Measurements from ENCODE around the gene PCDHGB4. TPM values are rescaled to one million over a fixed set of nuclear protein-coding genes. Genes with fewer than 3 reads are reported as not detected.

The PCDHGB4 gene
- total RNA-seq, 2 donors from 2014 or later = 0.29 to 0.39 TPM

DNA sequence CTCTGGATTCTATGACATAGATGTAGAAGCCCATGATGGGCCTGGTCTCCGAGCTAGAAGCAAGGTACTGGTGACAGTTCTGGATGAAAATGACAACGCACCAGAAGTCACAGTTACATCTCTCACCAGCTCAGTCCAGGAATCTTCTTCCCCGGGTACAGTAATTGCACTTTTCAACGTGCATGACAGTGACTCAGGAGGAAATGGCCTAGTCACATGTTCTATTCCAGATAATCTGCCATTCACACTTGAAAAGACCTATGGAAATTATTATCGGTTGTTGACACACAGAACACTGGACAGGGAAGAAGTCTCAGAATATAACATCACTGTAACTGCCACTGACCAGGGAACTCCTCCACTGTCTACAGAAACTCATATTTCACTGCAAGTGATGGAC is 31.4 kb upstream of the PCDHGB4 start:
- H3K36me3 Mint-ChIP-seq = peaks cover 31% of the 10 kb centered on the region
- peaks cover 12% of the 10 kb centered on the region for H3K9me3 Mint-ChIP-seq
- H3K4me1 Mint-ChIP-seq (ENCODE audit: low read depth in 2 of 2) = peaks cover 3 to 5% of the 10 kb centered on the region in 2 donors
- peaks cover 41 to 66% of the 10 kb centered on the region in 2 donors for H3K27me3 Mint-ChIP-seq
- DNase-seq (ENCODE audit: low spot score) = no peak
- H3K27ac Mint-ChIP-seq = no peak overlapping the region
- no peak overlapping the region for H3K4me3 Mint-ChIP-seq
- no peak for ATAC-seq

- peak in 1 of 2 donors; percentile 38 for ATAC-seq
- DNase-seq (ENCODE audit: low spot score) = no peak
- Mint-ChIP-seq H3K27ac (no peak overlapping the region), H3K36me3 (peaks cover 33% of the 10 kb centered on the region), H3K4me3 (no peak overlapping the region), H3K27me3 (peaks cover 44 to 72% of the 10 kb centered on the region in 2 donors), H3K9me3 (peaks cover 12% of the 10 kb centered on the region), H3K4me1 (ENCODE audit: low read depth in 2 of 2) (peaks cover 3 to 5% of the 10 kb centered on the region in 2 donors)
These were observed 30.5 kb upstream of the PCDHGB4 start for GRCh38 chr5:141356950-141357349.

DNA sequence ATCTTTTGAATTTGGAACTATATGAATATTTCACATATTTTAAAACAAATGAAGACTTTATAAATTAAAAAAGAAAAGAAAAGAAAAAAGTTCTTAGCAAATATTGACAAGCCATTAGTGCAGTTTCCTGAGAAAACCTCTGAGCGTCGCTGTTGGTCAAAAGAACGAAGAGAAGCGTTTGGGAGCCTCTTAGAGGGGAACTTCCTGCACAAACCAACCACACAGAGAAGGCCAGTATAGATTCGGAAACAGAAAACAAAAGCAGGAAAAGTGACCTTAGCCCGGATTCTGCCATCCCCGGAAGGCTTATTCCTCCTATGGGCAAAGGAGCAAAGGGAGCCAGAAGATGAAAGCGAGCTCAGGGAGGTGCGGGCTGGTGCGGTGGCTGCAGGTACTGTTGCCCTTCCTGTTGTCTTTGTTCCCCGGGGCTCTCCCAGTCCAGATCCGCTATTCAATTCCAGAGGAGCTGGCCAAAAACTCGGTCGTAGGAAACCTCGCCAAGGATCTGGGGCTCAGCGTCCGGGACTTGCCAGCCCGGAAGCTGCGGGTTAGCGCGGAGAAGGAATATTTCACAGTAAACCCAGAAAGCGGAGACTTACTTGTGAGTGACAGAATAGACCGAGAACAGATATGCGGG is 27.6 kb upstream of the PCDHGB4 start, which contains the start of gene PCDHGB2:
TSS of gene PCDHGB2 (plus strand) at position 205 of the 637 bp plus-strand sequence. CDS start at position 347, 142 bp downstream.
- ATAC-seq (peak in 1 of 2 donors; percentile 41), DNase-seq (ENCODE audit: low spot score) (no peak)
- H3K4me3 Mint-ChIP-seq = peak within 1 kb of the TSS; percentile 74
- peaks cover 3 to 5% of the 10 kb centered on the region in 2 donors for H3K4me1 Mint-ChIP-seq (ENCODE audit: low read depth in 2 of 2)
- peaks cover 15% of the 10 kb centered on the region for H3K9me3 Mint-ChIP-seq
- no peak within 1 kb of the TSS for H3K27ac Mint-ChIP-seq
- H3K36me3 Mint-ChIP-seq = peaks cover 34% of the 10 kb centered on the region
- peaks cover 54 to 72% of the 10 kb centered on the region in 2 donors for H3K27me3 Mint-ChIP-seq

DNA sequence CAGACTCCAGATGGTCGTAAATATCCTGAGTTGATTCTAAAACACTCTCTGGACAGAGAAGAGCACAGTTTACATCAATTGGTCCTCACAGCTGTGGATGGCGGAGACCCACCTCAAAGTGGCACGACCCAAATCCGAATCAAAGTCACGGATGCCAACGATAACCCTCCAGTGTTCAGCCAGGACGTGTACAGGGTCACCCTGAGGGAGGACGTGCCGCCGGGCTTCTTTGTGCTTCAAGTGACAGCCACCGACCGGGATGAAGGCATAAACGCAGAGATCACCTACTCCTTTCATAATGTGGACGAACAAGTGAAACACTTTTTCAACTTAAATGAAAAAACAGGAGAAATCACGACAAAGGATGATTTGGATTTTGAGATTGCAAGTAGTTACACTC is 26.8 kb upstream of the PCDHGB4 start:
- H3K27me3 Mint-ChIP-seq = peaks cover 55 to 76% of the 10 kb centered on the region in 2 donors

DNA sequence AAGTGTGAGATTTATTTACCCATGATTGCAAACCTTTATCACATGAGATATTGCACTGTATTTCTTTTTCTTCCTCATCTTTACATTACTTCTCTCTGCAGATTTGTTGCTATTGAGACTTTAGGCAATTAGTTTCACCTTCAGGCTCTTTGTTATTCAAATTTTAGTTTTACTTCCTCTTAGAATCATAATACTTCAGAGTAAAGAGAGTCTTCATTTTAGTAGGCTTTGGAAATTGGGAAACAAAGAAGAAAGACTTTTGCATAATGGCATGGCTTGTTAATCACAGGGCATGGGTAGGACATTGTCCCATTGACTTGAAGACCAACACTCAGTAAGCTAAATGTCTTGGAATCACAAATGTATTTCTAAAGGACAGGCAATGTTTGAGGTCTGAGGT is 24.8 kb upstream of the PCDHGB4 start:
- Mint-ChIP-seq H3K36me3 (peaks cover 38% of the 10 kb centered on the region), H3K27ac (no peak overlapping the region)
- ATAC-seq = no peak

More for the DNA sequence above, 26.8 kb upstream of the PCDHGB4 start:
- Mint-ChIP-seq H3K27ac (no peak overlapping the region), H3K4me1 (ENCODE audit: low read depth in 2 of 2) (peaks cover 3 to 5% of the 10 kb centered on the region in 2 donors), H3K36me3 (peaks cover 41% of the 10 kb centered on the region), H3K4me3 (no peak overlapping the region), H3K9me3 (peaks cover 15% of the 10 kb centered on the region)
- DNase-seq (ENCODE audit: low spot score) (no peak), ATAC-seq (no peak)

DNA sequence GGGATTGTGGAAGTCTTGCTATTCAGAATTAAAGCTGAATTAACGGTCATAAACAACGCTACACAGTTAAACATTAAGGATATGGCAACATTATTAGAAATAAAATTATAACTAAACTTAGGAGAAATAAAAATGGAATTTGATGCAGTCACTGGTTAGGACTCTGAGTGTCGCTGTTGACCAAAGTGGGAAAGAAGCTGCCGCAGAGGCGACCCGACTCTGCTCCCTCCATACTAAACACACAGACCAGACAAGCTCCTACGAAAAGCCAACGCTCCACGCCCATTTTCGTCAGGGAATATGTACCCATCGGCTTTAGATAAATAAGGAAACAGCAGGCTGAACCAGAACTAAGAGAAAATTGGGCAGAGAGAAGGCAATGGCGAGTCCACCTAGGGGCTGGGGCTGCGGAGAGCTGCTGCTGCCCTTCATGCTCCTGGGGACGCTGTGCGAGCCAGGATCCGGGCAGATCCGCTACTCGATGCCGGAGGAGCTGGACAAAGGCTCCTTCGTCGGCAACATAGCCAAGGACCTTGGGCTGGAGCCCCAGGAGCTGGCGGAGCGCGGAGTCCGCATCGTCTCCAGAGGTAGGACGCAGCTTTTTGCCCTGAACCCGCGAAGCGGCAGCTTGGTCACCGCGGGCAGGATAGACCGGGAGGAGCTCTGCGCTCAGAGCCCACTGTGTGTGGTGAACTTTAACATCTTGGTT is 23.4 kb upstream of the PCDHGB4 start, which contains the start of gene PCDHGA5:
TSS of gene PCDHGA5 (plus strand) at position 211 of the 709 bp plus-strand sequence. CDS start at position 380, 169 bp downstream.
- peak within 1 kb of the TSS in 1 of 2 donors; percentile 47 for H3K27ac Mint-ChIP-seq
- no peak for DNase-seq (ENCODE audit: low spot score)
- no peak for ATAC-seq
- H3K27me3 Mint-ChIP-seq = peaks cover 55 to 75% of the 10 kb centered on the region in 2 donors
- peaks cover 34% of the 10 kb centered on the region for H3K36me3 Mint-ChIP-seq
- H3K4me3 Mint-ChIP-seq = no peak within 1 kb of the TSS
- H3K4me1 Mint-ChIP-seq (ENCODE audit: low read depth in 2 of 2) = peaks cover 3 to 5% of the 10 kb centered on the region in 2 donors
- H3K9me3 Mint-ChIP-seq = peaks cover 10% of the 10 kb centered on the region

More for the DNA sequence above, 24.8 kb upstream of the PCDHGB4 start:
- Mint-ChIP-seq H3K27me3 (peaks cover 53 to 74% of the 10 kb centered on the region in 2 donors), H3K9me3 (peaks cover 15% of the 10 kb centered on the region), H3K4me1 (ENCODE audit: low read depth in 2 of 2) (peaks cover 3 to 5% of the 10 kb centered on the region in 2 donors), H3K4me3 (no peak overlapping the region)
- DNase-seq (ENCODE audit: low spot score) = no peak

DNA sequence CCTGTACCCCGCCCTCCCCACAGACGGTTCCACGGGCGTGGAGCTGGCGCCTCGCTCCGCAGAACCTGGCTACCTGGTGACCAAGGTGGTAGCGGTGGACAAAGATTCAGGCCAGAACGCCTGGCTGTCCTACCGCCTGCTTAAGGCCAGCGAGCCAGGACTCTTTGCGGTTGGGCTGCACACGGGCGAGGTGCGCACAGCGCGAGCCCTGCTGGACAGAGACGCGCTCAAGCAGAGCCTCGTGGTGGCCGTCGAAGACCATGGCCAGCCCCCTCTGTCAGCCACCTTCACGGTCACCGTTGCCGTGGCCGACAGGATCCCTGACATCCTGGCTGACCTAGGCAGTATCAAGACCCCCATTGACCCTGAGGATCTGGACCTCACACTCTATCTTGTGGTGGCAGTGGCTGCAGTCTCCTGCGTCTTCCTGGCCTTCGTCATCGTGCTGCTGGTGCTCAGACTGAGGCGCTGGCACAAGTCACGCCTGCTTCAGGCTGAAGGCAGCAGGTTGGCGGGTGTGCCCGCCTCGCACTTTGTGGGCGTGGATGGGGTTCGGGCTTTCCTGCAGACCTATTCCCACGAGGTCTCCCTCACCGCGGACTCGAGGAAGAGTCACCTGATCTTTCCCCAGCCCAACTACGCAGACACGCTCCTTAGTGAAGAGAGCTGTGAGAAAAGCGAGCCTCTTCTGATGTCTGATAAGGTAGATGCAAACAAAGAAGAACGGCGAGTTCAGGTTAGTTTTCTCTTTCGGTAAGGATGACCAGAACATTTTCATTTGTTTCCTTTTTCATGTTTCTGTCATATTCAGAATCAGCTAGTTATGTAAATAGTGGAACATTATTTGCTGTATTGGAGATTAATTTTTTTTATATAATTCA is 21.2 kb upstream of the PCDHGB4 start:
- H3K9me3 Mint-ChIP-seq = peaks cover 6% of the 10 kb centered on the region
- H3K27ac Mint-ChIP-seq = no peak overlapping the region
- peaks cover 57 to 78% of the 10 kb centered on the region in 2 donors for H3K27me3 Mint-ChIP-seq
- peaks cover 3 to 4% of the 10 kb centered on the region in 2 donors for H3K4me1 Mint-ChIP-seq (ENCODE audit: low read depth in 2 of 2)
- no peak for ATAC-seq
- peaks cover 24% of the 10 kb centered on the region for H3K36me3 Mint-ChIP-seq
- DNase-seq (ENCODE audit: low spot score) = no peak
- H3K4me3 Mint-ChIP-seq = no peak overlapping the region

DNA sequence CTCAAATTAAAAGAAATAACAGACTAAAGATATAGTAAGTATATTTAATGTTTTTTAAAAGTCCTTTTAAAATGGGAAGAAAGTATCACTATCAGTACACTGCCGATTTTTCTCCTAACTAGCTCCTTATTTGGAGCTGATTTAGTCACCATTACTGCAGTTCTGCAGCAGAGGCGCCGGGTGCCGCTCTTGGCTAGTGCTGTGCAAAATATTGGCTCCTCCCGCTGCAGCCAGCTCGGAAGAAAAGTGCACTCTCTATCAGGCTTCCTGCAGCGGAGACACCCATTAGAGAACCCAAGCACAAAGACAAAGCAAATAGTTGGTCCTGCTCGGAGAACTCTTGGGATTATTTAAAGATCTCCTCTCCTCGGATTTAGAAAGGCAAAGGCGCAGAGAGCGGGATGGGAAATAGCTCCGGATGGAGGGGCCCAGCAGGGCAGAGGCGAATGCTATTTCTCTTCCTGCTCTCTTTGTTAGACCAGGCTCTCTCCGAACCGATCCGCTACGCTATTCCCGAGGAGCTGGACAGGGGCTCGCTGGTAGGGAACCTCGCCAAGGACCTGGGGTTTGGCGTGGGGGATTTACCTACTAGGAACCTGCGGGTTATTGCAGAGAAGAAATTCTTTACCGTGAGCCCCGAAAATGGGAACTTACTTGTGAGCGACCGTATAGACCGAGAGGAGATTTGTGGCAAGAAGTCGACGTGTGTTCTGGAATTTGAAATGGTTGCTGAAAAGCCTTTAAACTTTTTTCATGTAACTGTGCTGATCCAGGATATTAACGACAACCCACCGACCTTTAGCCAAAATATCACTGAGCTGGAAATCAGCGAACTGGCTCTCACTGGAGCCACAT is 17.3 kb upstream of the PCDHGB4 start, which contains the start of gene PCDHGB3:
TSS of gene PCDHGB3 (plus strand) at position 249 of the 855 bp plus-strand sequence. CDS start at position 402, 153 bp downstream.
- peak within 1 kb of the TSS; percentile 80 for H3K4me3 Mint-ChIP-seq
- DNase-seq (ENCODE audit: low spot score) (no peak), ATAC-seq (peak in 1 of 2 donors; percentile 44)
- peaks cover 47 to 63% of the 10 kb centered on the region in 2 donors for H3K27me3 Mint-ChIP-seq
- no peak within 1 kb of the TSS for H3K27ac Mint-ChIP-seq
- peaks cover 4 to 8% of the 10 kb centered on the region in 2 donors for H3K4me1 Mint-ChIP-seq (ENCODE audit: low read depth in 2 of 2)
- peaks cover 18% of the 10 kb centered on the region for H3K36me3 Mint-ChIP-seq
- peaks cover 6% of the 10 kb centered on the region for H3K9me3 Mint-ChIP-seq

DNA sequence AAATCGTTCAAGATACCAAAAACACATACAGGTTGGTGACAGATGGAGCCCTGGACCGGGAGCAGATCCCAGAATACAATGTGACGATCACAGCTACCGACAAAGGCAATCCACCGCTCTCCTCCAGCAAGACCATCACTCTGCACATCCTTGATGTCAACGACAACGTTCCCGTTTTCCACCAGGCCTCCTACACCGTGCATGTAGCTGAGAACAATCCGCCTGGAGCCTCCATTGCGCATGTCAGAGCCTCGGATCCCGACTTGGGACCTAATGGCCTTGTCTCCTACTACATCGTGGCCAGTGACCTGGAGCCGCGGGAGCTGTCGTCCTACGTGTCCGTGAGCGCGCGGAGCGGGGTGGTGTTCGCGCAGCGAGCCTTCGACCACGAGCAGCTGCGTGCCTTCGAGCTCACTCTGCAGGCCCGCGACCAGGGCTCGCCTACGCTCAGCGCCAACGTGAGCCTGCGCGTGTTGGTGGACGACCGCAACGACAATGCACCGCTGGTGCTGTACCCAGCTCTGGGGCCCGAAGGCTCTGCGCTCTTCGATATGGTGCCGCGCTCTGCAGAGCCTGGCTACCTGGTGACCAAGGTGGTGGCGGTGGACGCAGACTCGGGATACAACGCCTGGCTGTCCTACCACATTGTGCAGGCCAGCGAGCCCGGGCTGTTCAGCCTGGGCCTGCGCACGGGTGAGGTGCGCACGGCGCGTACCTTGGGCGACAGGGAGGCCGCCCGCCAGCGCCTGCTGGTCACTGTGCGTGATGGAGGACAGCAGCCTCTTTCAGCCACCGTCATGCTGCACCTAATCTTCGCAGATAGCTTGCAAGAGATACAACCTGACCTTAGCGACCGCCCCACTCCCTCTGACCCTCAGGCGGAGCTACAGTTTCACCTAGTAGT is 15.7 kb upstream of the PCDHGB4 start:
- H3K27ac Mint-ChIP-seq = no peak overlapping the region
- H3K36me3 Mint-ChIP-seq = peaks cover 17% of the 10 kb centered on the region
- H3K4me1 Mint-ChIP-seq (ENCODE audit: low read depth in 2 of 2) = peaks cover 4 to 8% of the 10 kb centered on the region in 2 donors
- ATAC-seq (no peak), DNase-seq (ENCODE audit: low spot score) (no peak)
- H3K9me3 Mint-ChIP-seq = peaks cover 6% of the 10 kb centered on the region
- no peak overlapping the region for H3K4me3 Mint-ChIP-seq
- H3K27me3 Mint-ChIP-seq = peaks cover 44 to 49% of the 10 kb centered on the region in 2 donors

GRCh38 chr5:141373673-141374317 is 13.7 kb upstream of the PCDHGB4 start, which contains the start of gene PCDHGA6:
PCDHGA6 (plus strand) TSS chr5:141373891; CDS start chr5:141374084, 193 bp downstream.
- ATAC-seq = no peak
- no peak for DNase-seq (ENCODE audit: low spot score)
- Mint-ChIP-seq H3K4me1 (ENCODE audit: low read depth in 2 of 2) (peaks cover 4 to 8% of the 10 kb centered on the region in 2 donors), H3K9me3 (peaks cover 6% of the 10 kb centered on the region), H3K4me3 (peak within 1 kb of the TSS; percentile 33), H3K27me3 (peaks cover 45 to 47% of the 10 kb centered on the region in 2 donors), H3K36me3 (peaks cover 17% of the 10 kb centered on the region), H3K27ac (no peak within 1 kb of the TSS)

GRCh38 chr5:141374627-141375026 is 12.9 kb upstream of the PCDHGB4 start:
- no peak overlapping the region for H3K4me3 Mint-ChIP-seq
- H3K36me3 Mint-ChIP-seq = peaks cover 17% of the 10 kb centered on the region
- DNase-seq (ENCODE audit: low spot score) (no peak), ATAC-seq (no peak)
- no peak overlapping the region for H3K27ac Mint-ChIP-seq
- H3K4me1 Mint-ChIP-seq (ENCODE audit: low read depth in 2 of 2) = peaks cover 4 to 8% of the 10 kb centered on the region in 2 donors
- H3K9me3 Mint-ChIP-seq = peaks cover 6% of the 10 kb centered on the region
- peaks cover 41 to 44% of the 10 kb centered on the region in 2 donors for H3K27me3 Mint-ChIP-seq
